Measurements from ENCODE around the gene FBXO45. TPM values are rescaled to one million over a fixed set of nuclear protein-coding genes. Genes with fewer than 3 reads are reported as not detected.

The FBXO45 gene
- total and polyA plus RNA-seq, 9 of the 15 experiments (the other 6 are each of a cell fraction or from before 2014, with no cell fraction given), result 15.2 to 52.8 (median 37.0) TPM

GRCh38 chr3:196633555-196634151 lies 65.2 kb downstream of the FBXO45 start (continued):
- TF ChIP-seq L3MBTL2 (IDR thresholded peaks at IDR 0.05), result peak; percentile 65; the same call in 1 of the 2 replicates
- TF ChIP-seq CBFA2T2 (conservative IDR thresholded peaks at IDR 0.05), result no peak
- TF ChIP-seq, protein P1, sequence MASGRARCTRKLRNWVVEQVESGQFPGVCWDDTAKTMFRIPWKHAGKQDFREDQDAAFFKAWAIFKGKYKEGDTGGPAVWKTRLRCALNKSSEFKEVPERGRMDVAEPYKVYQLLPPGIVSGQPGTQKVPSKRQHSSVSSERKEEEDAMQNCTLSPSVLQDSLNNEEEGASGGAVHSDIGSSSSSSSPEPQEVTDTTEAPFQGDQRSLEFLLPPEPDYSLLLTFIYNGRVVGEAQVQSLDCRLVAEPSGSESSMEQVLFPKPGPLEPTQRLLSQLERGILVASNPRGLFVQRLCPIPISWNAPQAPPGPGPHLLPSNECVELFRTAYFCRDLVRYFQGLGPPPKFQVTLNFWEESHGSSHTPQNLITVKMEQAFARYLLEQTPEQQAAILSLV (tag; IDR thresholded peaks at IDR 0.05), result 0 out of 2 replicates have a peak, but pooled peaks have one; percentile 25
- TF ChIP-seq, protein P2, sequence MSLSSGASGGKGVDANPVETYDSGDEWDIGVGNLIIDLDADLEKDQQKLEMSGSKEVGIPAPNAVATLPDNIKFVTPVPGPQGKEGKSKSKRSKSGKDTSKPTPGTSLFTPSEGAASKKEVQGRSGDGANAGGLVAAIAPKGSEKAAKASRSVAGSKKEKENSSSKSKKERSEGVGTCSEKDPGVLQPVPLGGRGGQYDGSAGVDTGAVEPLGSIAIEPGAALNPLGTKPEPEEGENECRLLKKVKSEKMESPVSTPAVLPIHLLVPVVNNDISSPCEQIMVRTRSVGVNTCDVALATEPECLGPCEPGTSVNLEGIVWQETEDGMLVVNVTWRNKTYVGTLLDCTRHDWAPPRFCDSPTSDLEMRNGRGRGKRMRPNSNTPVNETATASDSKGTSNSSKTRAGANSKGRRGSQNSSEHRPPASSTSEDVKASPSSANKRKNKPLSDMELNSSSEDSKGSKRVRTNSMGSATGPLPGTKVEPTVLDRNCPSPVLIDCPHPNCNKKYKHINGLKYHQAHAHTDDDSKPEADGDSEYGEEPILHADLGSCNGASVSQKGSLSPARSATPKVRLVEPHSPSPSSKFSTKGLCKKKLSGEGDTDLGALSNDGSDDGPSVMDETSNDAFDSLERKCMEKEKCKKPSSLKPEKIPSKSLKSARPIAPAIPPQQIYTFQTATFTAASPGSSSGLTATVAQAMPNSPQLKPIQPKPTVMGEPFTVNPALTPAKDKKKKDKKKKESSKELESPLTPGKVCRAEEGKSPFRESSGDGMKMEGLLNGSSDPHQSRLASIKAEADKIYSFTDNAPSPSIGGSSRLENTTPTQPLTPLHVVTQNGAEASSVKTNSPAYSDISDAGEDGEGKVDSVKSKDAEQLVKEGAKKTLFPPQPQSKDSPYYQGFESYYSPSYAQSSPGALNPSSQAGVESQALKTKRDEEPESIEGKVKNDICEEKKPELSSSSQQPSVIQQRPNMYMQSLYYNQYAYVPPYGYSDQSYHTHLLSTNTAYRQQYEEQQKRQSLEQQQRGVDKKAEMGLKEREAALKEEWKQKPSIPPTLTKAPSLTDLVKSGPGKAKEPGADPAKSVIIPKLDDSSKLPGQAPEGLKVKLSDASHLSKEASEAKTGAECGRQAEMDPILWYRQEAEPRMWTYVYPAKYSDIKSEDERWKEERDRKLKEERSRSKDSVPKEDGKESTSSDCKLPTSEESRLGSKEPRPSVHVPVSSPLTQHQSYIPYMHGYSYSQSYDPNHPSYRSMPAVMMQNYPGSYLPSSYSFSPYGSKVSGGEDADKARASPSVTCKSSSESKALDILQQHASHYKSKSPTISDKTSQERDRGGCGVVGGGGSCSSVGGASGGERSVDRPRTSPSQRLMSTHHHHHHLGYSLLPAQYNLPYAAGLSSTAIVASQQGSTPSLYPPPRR (CRISPR knock-in tag; IDR thresholded peaks at IDR 0.05; ENCODE audit: borderline replicate concordance), result no peak
- TF ChIP-seq ZNF384 (IDR thresholded peaks at IDR 0.05; ENCODE audit: low read depth, low read length), result no peak
- TF ChIP-seq CAMTA2 (CRISPR knock-in tag; conservative IDR thresholded peaks at IDR 0.05), result no peak
- TF ChIP-seq TAF7 (tag; IDR thresholded peaks at IDR 0.05), result no peak
- TF ChIP-seq ARID2 (IDR thresholded peaks at IDR 0.05), result no peak
- TF ChIP-seq NR4A1 (CRISPR knock-in tag; IDR thresholded peaks at IDR 0.05), result 0 out of 2 replicates have a peak, but pooled peaks have one; percentile 17
- TF ChIP-seq NR4A1 (tag; IDR thresholded peaks at IDR 0.05), result 0 out of 2 replicates have a peak, but pooled peaks have one; percentile 53
- peak; percentile 42; the same call in 1 of the 2 replicates for TF ChIP-seq ETV1 (tag; conservative IDR thresholded peaks at IDR 0.05; ENCODE audit: low read depth)
- peak; percentile 5; the same call in 1 of the 2 replicates for TF ChIP-seq BRD4 (IDR thresholded peaks at IDR 0.05)
- TF ChIP-seq ZNF282 (CRISPR knock-in tag; IDR thresholded peaks at IDR 0.05), result no peak
- TF ChIP-seq KDM5B (IDR thresholded peaks at IDR 0.05; ENCODE audit: insufficient replicate concordance, low read depth, low read length), result peak; percentile 32
- TF ChIP-seq GTF2E2 (tag; IDR thresholded peaks at IDR 0.05), result no peak
- no peak for TF ChIP-seq ZKSCAN1 (IDR thresholded peaks at IDR 0.05; ENCODE audit: low read depth, low read length)
- no peak for TF ChIP-seq JUN (IDR thresholded peaks at IDR 0.05; ENCODE audit: borderline replicate concordance, low read depth, low read length)
- TF ChIP-seq JUN (CRISPR knock-in tag; IDR thresholded peaks at IDR 0.05; ENCODE audit: borderline replicate concordance), result no peak
- TF ChIP-seq SRSF9 (IDR thresholded peaks at IDR 0.05; ENCODE audit: borderline replicate concordance, low read depth, low read length), result no peak
- no peak for TF ChIP-seq SNIP1 (IDR thresholded peaks at IDR 0.05; ENCODE audit: low read depth)
- TF ChIP-seq HES1 (IDR thresholded peaks at IDR 0.05; ENCODE audit: low read depth), result no peak
- no peak for TF ChIP-seq TFAM (CRISPR knock-in tag; conservative IDR thresholded peaks at IDR 0.05)
- TF ChIP-seq PTTG1 (tag; IDR thresholded peaks at IDR 0.05; ENCODE audit: low read depth), result no peak
- 0 out of 2 replicates have a peak, but pooled peaks have one; percentile 18 for TF ChIP-seq DPF2 (IDR thresholded peaks at IDR 0.05)
- no peak for TF ChIP-seq ZNF77 (CRISPR knock-in tag; IDR thresholded peaks at IDR 0.05)
- no peak for TF ChIP-seq ETV5 (CRISPR knock-in tag; IDR thresholded peaks at IDR 0.05; ENCODE audit: low read depth)
